ENCODE measurements around the gene ECI1. TPM values are rescaled to one million over a fixed set of nuclear protein-coding genes. Genes with fewer than 3 reads are reported as not detected.

ECI1 gene
- total and polyA plus RNA-seq, 2 of the 4 experiments (the other 2 are of a cell fraction), result 20.3 to 30.1 TPM

DNA sequence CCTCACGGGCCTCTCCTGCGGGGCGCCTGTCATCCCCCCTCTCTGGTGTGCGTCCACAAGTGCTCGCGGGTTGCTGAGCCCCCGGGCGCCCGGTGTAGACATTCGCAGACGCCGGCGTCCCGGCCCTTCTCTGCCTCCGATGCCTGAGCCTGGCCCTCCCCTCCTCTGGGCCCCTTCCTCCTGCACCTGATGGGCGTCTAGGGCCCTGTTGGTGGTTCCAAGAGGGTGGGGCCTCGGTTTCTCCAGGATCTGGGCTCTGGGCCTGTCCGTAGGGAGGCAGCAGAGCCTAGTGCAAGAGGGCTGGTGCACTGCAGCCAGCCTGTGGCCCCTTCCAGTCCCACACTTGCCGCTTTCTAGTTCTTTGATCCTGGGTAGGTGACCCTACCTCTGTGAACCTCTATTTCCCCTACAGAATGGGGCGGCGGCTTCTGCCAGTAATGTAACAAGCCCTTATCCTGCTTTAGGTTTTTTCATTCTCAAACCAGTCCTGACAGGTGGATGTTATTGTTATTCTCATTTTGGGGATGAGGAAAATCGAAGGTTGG is 27.4 kb downstream of the ECI1 start:
- peak overlapping the region; percentile 26; the same call in 1 of the 2 replicates for H3K56ac ChIP-seq (ENCODE audit: extremely low read depth, insufficient read depth, low read length)
- BruUV-seq (replicated peaks), result no TSS peak
- no peaks in the 10 kb centered on the region for H3K27me3 ChIP-seq (ENCODE audit: control insufficient read depth, insufficient read depth, low read length)
- peak overlapping the region; percentile 97 for H3K4me2 ChIP-seq (ENCODE audit: low read depth, low read length)
- H2AK5ac ChIP-seq (ENCODE audit: low read depth, low read length), result peak overlapping the region; percentile 60; the same call in 1 of the 2 replicates
- H3K9ac ChIP-seq (ENCODE audit: low read depth, low read length), result peak overlapping the region; percentile 70
- WGBS, 2 experiments (ENCODE audit: extremely low coverage in 2 of 2, insufficient read length in 1 of 2), result 0% methylated on average over 1 of the region's 22 CpGs; no CpG with 5 or more reads in 1 of the 2 experiments
- ChIA-PET POLR2A (ENCODE audit: unreplicated experiment) (no interaction called here), CTCF (no interaction called here)
- DNase-seq, result peak; percentile 42
- intact Hi-C loops (cut with micrococcal nuclease), result no loop called here
- H4K91ac ChIP-seq (ENCODE audit: insufficient read depth, low read depth, low read length), result no peak overlapping the region
- peak overlapping the region in 1 of 2 experiments; percentile 61; a peak in 1 of 4 replicates for H4K8ac ChIP-seq (ENCODE audit: low read depth in 2 of 2, low read length in 2 of 2)
- no peaks in the 10 kb centered on the region for H3K9me3 ChIP-seq (ENCODE audit: control insufficient read depth, insufficient read depth, low read length)
- H3K14ac ChIP-seq (replicated peaks; ENCODE audit: low read depth, low read length), result no peak overlapping the region
- H3K27ac ChIP-seq (ENCODE audit: insufficient read depth, low read length), result peak overlapping the region; percentile 46
- no peak overlapping the region for H2BK120ac ChIP-seq (ENCODE audit: low read depth, low read length)
- no peak overlapping the region; the same call in 1 of the 2 replicates for H3K23ac ChIP-seq (ENCODE audit: low read depth, low read length)
- peak overlapping the region; percentile 6 for H2BK5ac ChIP-seq (ENCODE audit: low read depth, low read length, poor library complexity, severe bottlenecking)
- H2AK9ac ChIP-seq (replicated peaks; ENCODE audit: low read depth, low read length, poor library complexity), result peak overlapping the region; percentile 94
- H2BK15ac ChIP-seq (ENCODE audit: low read depth, low read length), result no peak overlapping the region
- peaks cover 15% of the 10 kb centered on the region; the same call in 1 of the 2 replicates for H3K9me1 ChIP-seq (ENCODE audit: insufficient read depth, low read length)
- no peak overlapping the region for H2BK20ac ChIP-seq (ENCODE audit: low read depth, low read length)
- peaks cover 5% of the 10 kb centered on the region; the same call in 1 of the 2 replicates for H3K36me3 ChIP-seq (ENCODE audit: control insufficient read depth, insufficient read depth, low read length)
- no peak overlapping the region for H4K5ac ChIP-seq (ENCODE audit: low read depth, low read length)
- peak overlapping the region; percentile 99 for H2AFZ ChIP-seq (replicated peaks; ENCODE audit: low read length, poor library complexity)
- peak overlapping the region; percentile 58 for H3K4me3 ChIP-seq (ENCODE audit: insufficient read depth, low read depth, low read length)
- no peak overlapping the region for H3K18ac ChIP-seq (ENCODE audit: low read depth, low read length)
- in situ Hi-C loops (cut with MboI; ENCODE audit: low sequenced_read_pairs), result no loop called here
- H3K4me1 ChIP-seq (ENCODE audit: control insufficient read depth, insufficient read depth, low read length), result peaks cover 12% of the 10 kb centered on the region
- dilution Hi-C loops (cut with HindIII; ENCODE audit: low sequenced_read_pairs, unreplicated experiment), result no loop called here
- ATAC-seq (ENCODE audit: low read depth), result peak; percentile 30
- H4K20me1 ChIP-seq (ENCODE audit: insufficient read depth, low read length), result peaks cover 19% of the 10 kb centered on the region
- peak overlapping the region; percentile 15; the same call in 1 of the 2 replicates for H3K4ac ChIP-seq (ENCODE audit: low read depth, low read length)
- peaks cover 2 to 40% of the 10 kb centered on the region in 2 experiments; a peak in 3 of 4 replicates for H3K79me1 ChIP-seq (ENCODE audit: low read depth in 1 of 2, low read length in 2 of 2)
- 0 out of 2 replicates have a peak, but pooled peaks have one; percentile 10 for TF ChIP-seq SMC3 (IDR thresholded peaks at IDR 0.05; ENCODE audit: low read depth, low read length)
- peak; percentile 49 for TF ChIP-seq RAD21 (IDR thresholded peaks at IDR 0.05; ENCODE audit: low read length)
- no peak for TF ChIP-seq MXI1 (IDR thresholded peaks at IDR 0.05; ENCODE audit: borderline replicate concordance, low read depth, low read length)
- no peak for TF ChIP-seq POLR2A (IDR thresholded peaks at IDR 0.05; ENCODE audit: low read depth, low read length)
- TF ChIP-seq, protein P1, sequence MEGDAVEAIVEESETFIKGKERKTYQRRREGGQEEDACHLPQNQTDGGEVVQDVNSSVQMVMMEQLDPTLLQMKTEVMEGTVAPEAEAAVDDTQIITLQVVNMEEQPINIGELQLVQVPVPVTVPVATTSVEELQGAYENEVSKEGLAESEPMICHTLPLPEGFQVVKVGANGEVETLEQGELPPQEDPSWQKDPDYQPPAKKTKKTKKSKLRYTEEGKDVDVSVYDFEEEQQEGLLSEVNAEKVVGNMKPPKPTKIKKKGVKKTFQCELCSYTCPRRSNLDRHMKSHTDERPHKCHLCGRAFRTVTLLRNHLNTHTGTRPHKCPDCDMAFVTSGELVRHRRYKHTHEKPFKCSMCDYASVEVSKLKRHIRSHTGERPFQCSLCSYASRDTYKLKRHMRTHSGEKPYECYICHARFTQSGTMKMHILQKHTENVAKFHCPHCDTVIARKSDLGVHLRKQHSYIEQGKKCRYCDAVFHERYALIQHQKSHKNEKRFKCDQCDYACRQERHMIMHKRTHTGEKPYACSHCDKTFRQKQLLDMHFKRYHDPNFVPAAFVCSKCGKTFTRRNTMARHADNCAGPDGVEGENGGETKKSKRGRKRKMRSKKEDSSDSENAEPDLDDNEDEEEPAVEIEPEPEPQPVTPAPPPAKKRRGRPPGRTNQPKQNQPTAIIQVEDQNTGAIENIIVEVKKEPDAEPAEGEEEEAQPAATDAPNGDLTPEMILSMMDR (conservative IDR thresholded peaks at IDR 0.05; ENCODE audit: low read depth, low read length), result peak; percentile 29; the same call in 1 of the 2 replicates
- TF ChIP-seq BHLHE40 (IDR thresholded peaks at IDR 0.05; ENCODE audit: low read depth, low read length), result no peak
- TF ChIP-seq RFX5 (IDR thresholded peaks at IDR 0.05; ENCODE audit: low read depth, low read length), result no peak
- TF ChIP-seq CEBPB (IDR thresholded peaks at IDR 0.05; ENCODE audit: low read depth, low read length), result no peak

All from IMR-90 (cell line).